ENCODE data around the gene ZNF260. TPM values are rescaled to one million over a fixed set of nuclear protein-coding genes. Genes with fewer than 3 reads are reported as not detected.

Gene ZNF260
- total RNA-seq = 10 to 100 TPM in 2 of 4 donors, 1 to 10 TPM in 2; 5.0 to 18.6 (median 10.8) TPM

GRCh38 chr19:36528194-36528920 is at the start of gene ZNF260:
Gene ZNF260, minus strand, starts transcription at chr19:36528271. Its CDS starts 13,033 bp downstream, at chr19:36515238.
- peaks cover 0 to 20% (median 0%) of the 10 kb centered on the region in 3 donors for H3K36me3 ChIP-seq
- H3K27ac ChIP-seq = peak within 1 kb of the TSS; percentile 84 to 92 (median 86)
- peak in 1 of 6 experiments; percentile 13 for TF ChIP-seq CTCF (IDR thresholded peaks at IDR 0.05)
- TF ChIP-seq POLR2A (IDR thresholded peaks at IDR 0.05) = peak; percentile 36 to 43
- H3K27me3 ChIP-seq = no peaks in the 10 kb centered on the region
- H3K4me3 ChIP-seq = peak within 1 kb of the TSS; percentile 58 to 83 (median 64)
- H3K4me1 ChIP-seq = peaks cover 0 to 14% (median 0%) of the 10 kb centered on the region in 4 donors
- peaks cover 0 to 42% (median 4%) of the 10 kb centered on the region in 4 donors for H3K9me3 ChIP-seq
- DNase-seq = peak; percentile 94 to 98 (median 95)

GRCh38 chr19:36577271-36577996 is 49.4 kb upstream of the ZNF260 start:
- peaks cover 0 to 53% (median 11%) of the 10 kb centered on the region in 3 donors for H3K36me3 ChIP-seq
- H3K9me3 ChIP-seq = peaks cover 0 to 6% (median 0%) of the 10 kb centered on the region in 4 donors
- TF ChIP-seq CTCF (IDR thresholded peaks at IDR 0.05) = no peak
- no peak for TF ChIP-seq POLR2A (IDR thresholded peaks at IDR 0.05)

GRCh38 chr19:36574741-36575140 is 46.7 kb upstream of the ZNF260 start:
- Histone ChIP-seq H3K27me3 (no peaks in the 10 kb centered on the region), H3K4me3 (no peak overlapping the region), H3K27ac (no peak overlapping the region), H3K4me1 (peaks cover 0 to 9% (median 3%) of the 10 kb centered on the region in 4 donors), H3K36me3 (peaks cover 0 to 46% (median 0%) of the 10 kb centered on the region in 3 donors), H3K9me3 (peaks cover 0 to 9% (median 0%) of the 10 kb centered on the region in 4 donors)
- TF ChIP-seq POLR2A (IDR thresholded peaks at IDR 0.05) (no peak), CTCF (IDR thresholded peaks at IDR 0.05) (no peak)
- no peak for DNase-seq

More at GRCh38 chr19:36577271-36577996, 49.4 kb upstream of the ZNF260 start:
- H3K4me3 ChIP-seq = no peak overlapping the region
- no peak overlapping the region for H3K27ac ChIP-seq
- DNase-seq = no peak
- peaks cover 0 to 9% (median 3%) of the 10 kb centered on the region in 4 donors for H3K4me1 ChIP-seq
- no peaks in the 10 kb centered on the region for H3K27me3 ChIP-seq

GRCh38 chr19:36573895-36574720 is 46.0 kb upstream of the ZNF260 start:
- DNase-seq = no peak
- H3K4me3 ChIP-seq = peak overlapping the region; percentile 74 to 94 (median 84)
- H3K36me3 ChIP-seq = peaks cover 0 to 46% (median 0%) of the 10 kb centered on the region in 3 donors
- no peaks in the 10 kb centered on the region for H3K27me3 ChIP-seq
- TF ChIP-seq CTCF (IDR thresholded peaks at IDR 0.05) (no peak), POLR2A (IDR thresholded peaks at IDR 0.05) (no peak)
- peak overlapping the region; percentile 78 to 87 (median 79) for H3K27ac ChIP-seq
- H3K9me3 ChIP-seq = peaks cover 0 to 12% (median 0%) of the 10 kb centered on the region in 4 donors
- peaks cover 0 to 9% (median 3%) of the 10 kb centered on the region in 4 donors for H3K4me1 ChIP-seq
